DND-41 (cell line): ENCODE data around the gene KRTAP10-9.

Source experiments
- CTCF ChIP-seq: IDR thresholded peaks from 2 replicates; pipeline ENCODE4 v1.5.1; 2012; ENCODE audit warnings: borderline replicate concordance, low read length, moderate library complexity, mild to moderate bottlenecking; ENCODE audit not compliant: poor library complexity, severe bottlenecking; ENCODE audit errors: extremely low read depth
- EZH2 ChIP-seq: IDR thresholded peaks from 3 replicates; pipeline ENCODE4 v1.6.1; 2012; ENCODE audit warnings: borderline replicate concordance, low read depth, mild to moderate bottlenecking, moderate library complexity, low read length, inconsistent platforms; ENCODE audit not compliant: severe bottlenecking

DNA sequence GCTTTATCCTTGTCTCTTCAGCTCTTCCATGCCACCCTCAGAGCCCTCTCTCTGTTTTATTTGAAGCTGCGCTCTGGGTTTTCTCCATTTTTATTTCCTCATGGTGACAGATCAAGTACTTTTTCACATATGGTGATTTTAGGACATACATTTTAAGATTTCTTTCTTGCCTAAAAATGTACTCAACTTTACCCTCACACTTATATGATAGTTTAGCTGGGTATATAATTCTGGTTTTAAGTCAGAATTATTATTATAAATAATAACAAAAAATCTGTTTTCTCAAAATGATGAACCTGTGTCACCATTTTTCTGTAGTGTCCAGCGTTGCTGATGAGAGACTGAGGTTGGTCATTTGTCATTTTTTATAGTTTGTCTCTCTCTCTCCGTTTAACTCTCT lies 45.7 kb upstream of the KRTAP10-9 start:
- TF ChIP-seq CTCF (no peak), EZH2 (no peak)
